HG03342 (cell line): Measurements from ENCODE around the gene COPB2.

Experiments used
- ATAC-seq: cut with Tn5 transposase; IDR thresholded peaks from one replicate; pipeline ENCODE4 v1.9.1; 2021; ENCODE audit warnings: mild to moderate bottlenecking, moderate library complexity; ENCODE audit not compliant: unreplicated experiment

COPB2 gene

DNA sequence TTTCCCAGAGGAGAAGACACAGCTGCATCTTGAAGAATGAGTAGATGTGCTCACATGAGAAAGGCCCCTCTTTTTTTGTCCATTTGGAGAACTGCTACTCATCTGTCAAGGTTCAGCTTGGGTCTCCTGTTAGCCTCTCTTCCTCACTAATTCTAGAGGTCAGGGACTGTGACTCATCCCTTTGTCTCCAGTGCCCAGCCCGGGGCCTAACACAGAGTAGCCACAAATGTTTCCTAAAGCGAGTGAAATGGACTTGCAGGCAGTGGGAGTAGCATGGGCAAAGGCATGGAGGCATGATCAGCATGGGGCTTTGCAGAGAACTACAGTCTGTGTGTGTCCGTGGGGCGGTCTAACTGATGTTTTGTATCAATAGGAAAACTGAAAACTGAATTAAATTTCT lies 79.6 kb downstream of the COPB2 start:
- no peak for ATAC-seq

DNA sequence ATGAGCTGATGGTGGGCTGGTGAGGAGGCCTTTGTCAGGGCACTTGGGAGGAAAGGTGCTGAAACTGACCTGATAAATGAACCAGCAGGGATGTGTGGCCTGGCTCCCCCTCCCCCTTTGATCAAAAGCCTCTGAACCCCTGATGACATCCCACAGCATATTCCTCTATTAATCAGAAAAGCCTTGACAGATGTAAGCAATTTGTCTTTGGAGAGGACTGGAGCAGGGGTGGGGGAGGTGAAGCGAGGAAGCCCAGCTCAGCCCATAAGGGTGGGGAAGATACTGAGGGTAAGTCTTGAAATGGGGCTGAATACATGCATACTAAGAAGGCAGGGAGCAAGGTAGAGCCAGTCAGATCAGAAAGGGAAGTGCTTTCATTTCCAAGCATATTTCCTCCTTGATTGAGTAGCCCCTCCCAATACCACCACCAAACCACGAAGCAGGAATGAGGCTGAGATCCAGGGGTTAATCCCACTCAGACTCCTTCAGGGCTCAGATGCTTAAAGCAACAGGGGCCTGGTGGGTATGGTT lies 80.3 kb downstream of the COPB2 start:
- no peak for ATAC-seq

DNA sequence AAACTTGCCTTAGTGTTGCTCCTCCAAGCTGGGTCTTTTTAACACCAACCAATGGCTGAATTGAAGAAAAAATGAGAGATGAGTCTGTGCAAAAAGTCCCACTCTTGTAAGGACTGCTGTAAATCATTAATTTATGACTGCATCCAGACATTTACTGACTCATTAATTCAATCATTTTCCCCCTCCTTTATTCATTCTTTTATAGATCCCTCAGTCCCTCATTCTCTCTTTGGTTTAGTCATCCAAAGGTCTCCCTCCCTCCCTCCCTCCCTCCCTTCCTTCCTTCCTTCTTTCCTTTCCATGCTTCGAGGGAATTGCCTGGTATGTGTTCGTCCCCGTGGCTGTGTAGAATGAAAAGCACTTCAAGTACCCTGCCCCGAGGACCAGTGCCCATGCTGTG lies 80.9 kb downstream of the COPB2 start:
- no peak for ATAC-seq

DNA sequence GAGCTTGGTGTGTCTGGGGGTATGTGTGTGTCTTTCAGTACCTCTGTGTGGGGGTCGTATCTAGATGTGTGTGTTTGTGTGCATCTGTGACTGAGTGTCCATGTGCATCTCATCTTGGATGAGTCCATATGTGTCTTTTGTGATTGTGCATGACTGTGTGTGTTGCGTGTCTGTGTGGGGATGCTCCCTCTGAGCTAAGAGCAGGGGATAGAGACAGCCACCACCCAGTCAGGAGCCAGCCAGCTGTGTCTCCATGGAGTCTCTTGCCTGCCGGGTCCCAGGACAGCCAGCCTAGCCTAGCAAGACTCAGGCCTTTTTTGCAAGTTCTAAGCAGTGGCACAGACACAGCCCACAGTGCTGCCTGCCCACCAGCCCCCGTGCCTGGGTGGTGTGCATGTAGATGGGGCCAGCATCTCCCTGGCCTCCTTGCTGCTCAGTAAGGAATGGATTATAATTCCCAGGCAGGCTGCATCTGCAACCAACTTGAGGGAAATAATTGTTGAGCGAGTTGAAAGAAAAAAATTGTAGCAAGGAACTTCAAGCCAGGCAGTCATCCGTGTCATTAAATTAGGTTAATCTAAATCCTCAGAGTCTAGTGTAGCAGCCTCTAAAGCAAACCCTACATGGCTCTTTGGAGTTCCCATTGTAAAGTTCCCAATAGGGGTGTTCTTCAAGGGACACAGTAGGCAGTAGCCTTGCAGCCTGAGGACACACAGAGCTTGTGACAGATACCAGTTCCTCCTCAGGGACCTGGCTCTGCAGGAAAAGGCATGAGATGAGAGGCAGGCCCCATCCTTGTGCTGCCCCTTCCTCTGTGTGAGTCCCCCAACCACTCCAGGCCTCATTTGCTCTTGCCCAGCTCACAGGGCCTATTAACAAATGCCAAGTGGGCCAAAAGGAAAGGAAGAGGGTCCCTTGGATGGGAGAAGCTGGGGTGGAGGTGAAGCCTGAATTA lies 81.6 kb downstream of the COPB2 start:
- ATAC-seq, result no peak
